Endothelial cell of umbilical vein (primary cell): ENCODE measurements around the gene BUB1B. TPM values are rescaled to one million over a fixed set of nuclear protein-coding genes. Genes with fewer than 3 reads are reported as not detected.

Experiments
- BruUV-seq: library from RNA; stranded (reverse); fragments of 400-500 nt; replicated peaks from 2 replicates; lab custom pipeline; 2021; lab: Mats Ljungman, UMichigan
- CTCF ChIA-PET: fragments of 300-600, 350-600 bp; sonication (Branson Sonifier 250); formaldehyde crosslinking; loops from one replicate; lab custom pipeline; 2021; ENCODE audit warnings: antibody characterized with exemption, inconsistent platforms; lab: Charles Lee
- POLR2A ChIA-PET: fragments of 300-600, 350-600 bp; sonication (Branson Sonifier 250); formaldehyde crosslinking; loops from one replicate; lab custom pipeline; 2021; ENCODE audit warnings: antibody characterized with exemption, inconsistent platforms; lab: Charles Lee
- DNase-seq: peaks from one replicate; pipeline ENCODE4 v3.0.0-alpha.2; 2011; ENCODE audit warnings: low read depth, low spot score
- FAIRE-seq: peaks from 2 replicates; lab custom pipeline; 2011; peaks lifted over from hg19 to GRCh38; lab: Jason Lieb, UNC
- H2AFZ ChIP-seq: 2 replicates; pipeline ENCODE4 v1.6.0; 2012; ENCODE audit warnings: low read depth, low read length, control low read depth, inconsistent platforms
- H3K27ac ChIP-seq: 2 replicates; pipeline ENCODE4 v1.5.1; 2011; ENCODE audit warnings: low read depth, mild to moderate bottlenecking, control low read depth, low read length, moderate library complexity; ENCODE audit not compliant: insufficient read depth
- H3K27me3 ChIP-seq, 2 experiments: 2 replicates each; pipeline versions ENCODE4 v1.6.0 to v1.6.1; 2011; ENCODE audit warnings: low read length in 2 of 2, mixed read lengths in 1 of 2; ENCODE audit not compliant: control insufficient read depth in 2 of 2, insufficient read depth in 2 of 2
- H3K36me3 ChIP-seq, 2 experiments: 2 replicates in 1 of 2; 3 replicates in 1 of 2; pipeline ENCODE4 v1.5.1; 2011; ENCODE audit warnings: low read length in 2 of 2, mild to moderate bottlenecking in 1 of 2, moderate library complexity in 1 of 2; ENCODE audit not compliant: control insufficient read depth in 2 of 2, insufficient read depth in 2 of 2; ENCODE audit errors: extremely low read depth in 1 of 2
- H3K4me1 ChIP-seq: 3 replicates; pipeline ENCODE4 v1.5.1; 2011; ENCODE audit warnings: mild to moderate bottlenecking, low read length; ENCODE audit not compliant: control insufficient read depth, insufficient read depth; ENCODE audit errors: extremely low read depth
- H3K4me2 ChIP-seq: 2 replicates; pipeline ENCODE4 v1.6.1; 2011; ENCODE audit warnings: low read length, control low read depth, mixed read lengths; ENCODE audit not compliant: insufficient read depth
- H3K4me3 ChIP-seq, 3 experiments: fragments of 200-600 bp in 1 of 3; sonication (generic), shearing (Covaris generic) in 1 of 3; replicated peaks in 1 of 3; 2 replicates each; pipeline ENCODE4 v1.5.1; 2011 to 2016; ENCODE audit warnings: control low read depth in 3 of 3, low read length in 3 of 3, mild to moderate bottlenecking in 2 of 3, inconsistent platforms in 1 of 3, low read depth in 1 of 3, moderate library complexity in 1 of 3; ENCODE audit not compliant: insufficient read depth in 1 of 3
- H3K79me2 ChIP-seq: 2 replicates; pipeline ENCODE4 v1.6.0; 2012; ENCODE audit warnings: low read length, inconsistent platforms; ENCODE audit not compliant: control insufficient read depth, insufficient read depth
- H3K9ac ChIP-seq: replicated peaks from 2 replicates; pipeline ENCODE3; 2011; ENCODE audit warnings: low read length, control low read depth; ENCODE audit not compliant: insufficient read depth; ENCODE audit errors: extremely low read depth
- H3K9me1 ChIP-seq: replicated peaks from 3 replicates; pipeline ENCODE4 v1.6.0; 2011; ENCODE audit warnings: mild to moderate bottlenecking, low read length; ENCODE audit not compliant: control insufficient read depth, insufficient read depth; ENCODE audit errors: extremely low read depth
- H3K9me3 ChIP-seq: replicated peaks from 2 replicates; pipeline ENCODE4 v1.5.1; 2012; ENCODE audit warnings: low read length, inconsistent platforms; ENCODE audit not compliant: control insufficient read depth, insufficient read depth
- H4K20me1 ChIP-seq: replicated peaks from 2 replicates; pipeline ENCODE3; 2011; ENCODE audit warnings: mild to moderate bottlenecking, low read length; ENCODE audit not compliant: control insufficient read depth, insufficient read depth; ENCODE audit errors: extremely low read depth
- CTCF ChIP-seq, 2 donors: IDR thresholded peaks; 1 replicate in 1 of 2; 2 replicates in 1 of 2; pipeline ENCODE4 v1.5.1; 2011; ENCODE audit warnings: low read length in 2 of 2, mild to moderate bottlenecking in 2 of 2, moderate library complexity in 2 of 2, control low read depth in 1 of 2, inconsistent platforms in 1 of 2, low read depth in 1 of 2; ENCODE audit not compliant: insufficient read depth in 1 of 2; ENCODE audit errors: extremely low read depth in 1 of 2
- EZH2 ChIP-seq: IDR thresholded peaks from 2 replicates; pipeline ENCODE4 v1.6.1; 2012; ENCODE audit warnings: borderline replicate concordance, low read depth, mild to moderate bottlenecking, moderate library complexity, low read length, inconsistent platforms; ENCODE audit not compliant: severe bottlenecking
- FOS ChIP-seq: IDR thresholded peaks from 2 replicates; pipeline ENCODE4 v1.6.1; 2011; ENCODE audit warnings: mild to moderate bottlenecking, low read length, moderate library complexity, borderline replicate concordance; ENCODE audit not compliant: insufficient read depth
- GATA2 ChIP-seq: IDR thresholded peaks from 2 replicates; pipeline ENCODE4 v1.7.0; 2011; ENCODE audit warnings: low read depth, mild to moderate bottlenecking, moderate library complexity, mixed read lengths, low read length; ENCODE audit not compliant: insufficient read length, insufficient read depth
- JUN ChIP-seq: IDR thresholded peaks from 2 replicates; pipeline ENCODE4 v1.6.1; 2011; ENCODE audit warnings: borderline replicate concordance, low read depth; ENCODE audit not compliant: insufficient read length, insufficient read depth
- MAX ChIP-seq: IDR thresholded peaks from 2 replicates; pipeline ENCODE4 v1.6.1; 2011; ENCODE audit not compliant: insufficient read depth, insufficient read length
- MYC ChIP-seq: IDR thresholded peaks from one replicate; pipeline ENCODE4 v1.6.1; 2011; ENCODE audit warnings: mild to moderate bottlenecking, low read depth, low read length
- POLR2A ChIP-seq: IDR thresholded peaks from 2 replicates; pipeline ENCODE4 v1.6.1; 2012; ENCODE audit warnings: low read depth, mild to moderate bottlenecking, control low read depth, low read length
- POLR2AphosphoS5 ChIP-seq: IDR thresholded peaks from 2 replicates; pipeline ENCODE4 v1.6.1; 2012; ENCODE audit warnings: low read depth, mild to moderate bottlenecking, control low read depth, low read length, moderate library complexity; ENCODE audit not compliant: insufficient read depth
- dilution Hi-C: fragments of 300-500 bp; cut with MboI; formaldehyde crosslinking; loops from one replicate; pipeline ENCODE4 v1.15.0; 2019; ENCODE audit warnings: low sequenced_read_pairs; ENCODE audit not compliant: extremely low pct_ligation_motif_present
- intact Hi-C: fragments of 100-400 bp; cut with micrococcal nuclease; formaldehyde crosslinking; loops from one replicate; pipeline ENCODE4 v1.10.0; 2022
- polyA plus RNA-seq, 4 experiments: library from polyadenylated mRNA; depleted of rRNA in 3 of 4; stranded (reverse) in 3 of 4; unstranded in 1 of 4; fragments of >200 nt; gene quantifications; 2 replicates each; pipeline versions ENCODE4 v1.2.1 to v1.2.3, GENCODE V29; 2011 to 2012; ENCODE audit warnings: missing spikeins in 1 of 4
- total RNA-seq: library from RNA; stranded (reverse); gene quantifications from 2 replicates; pipeline ENCODE4 v1.2.3, GENCODE V29; 2021

Gene BUB1B
- total and polyA plus RNA-seq, 2 donors (not counting 3 experiments of a cell fraction or from before 2014, with no cell fraction given): 12.2 to 69.8 TPM

GRCh38 chr15:40242601-40243000, 81.7 kb downstream of the BUB1B start:
- no peaks in the 10 kb centered on the region for H3K79me2 ChIP-seq
- CTCF ChIA-PET: interaction anchor here (1.2 to 7.9 kb wide), 3 partner anchors 12 to 31 kb away, joined by 3 to 63 read pairs (median 4); no protein-coding TSS in a partner anchor
- dilution Hi-C loops (no loop called here), intact Hi-C loops (no loop called here)
- no peak overlapping the region for H3K9ac ChIP-seq
- no peak overlapping the region for H3K27ac ChIP-seq
- H3K4me2 ChIP-seq: no peak overlapping the region
- no peaks in the 10 kb centered on the region for H3K36me3 ChIP-seq
- no peak for FAIRE-seq
- no TSS peak for BruUV-seq
- no peak overlapping the region for H3K4me3 ChIP-seq
- DNase-seq: no peak
- no peaks in the 10 kb centered on the region for H3K9me1 ChIP-seq
- POLR2A ChIA-PET: no interaction called here
- no peak for TF ChIP-seq MYC
- no peak for TF ChIP-seq FOS
- no peak for TF ChIP-seq MAX
- TF ChIP-seq CTCF (IDR thresholded peaks at IDR 0.05; ENCODE audit: extremely low read depth in 1 of 2, insufficient read depth in 1 of 2, low read depth in 1 of 2, low read length in 2 of 2): no peak
- no peak for TF ChIP-seq JUN
- TF ChIP-seq EZH2: no peak
- TF ChIP-seq GATA2: no peak
- no peak for TF ChIP-seq POLR2AphosphoS5
- no peak for TF ChIP-seq POLR2A
- no peak overlapping the region for H2AFZ ChIP-seq
- H3K4me1 ChIP-seq: peaks cover 4% of the 10 kb centered on the region
- H3K9me3 ChIP-seq: no peaks in the 10 kb centered on the region
- H3K27me3 ChIP-seq: peaks cover 10 to 15% of the 10 kb centered on the region in 2 experiments
- H4K20me1 ChIP-seq: no peaks in the 10 kb centered on the region
